ENCODE results near the gene SETBP1. TPM values are rescaled to one million over a fixed set of nuclear protein-coding genes. Genes with fewer than 3 reads are reported as not detected.

The SETBP1 gene
- total RNA-seq, 1 donor from 2014 or later: 22.6 TPM

- H3K27me3 Mint-ChIP-seq: peaks cover 23% of the 10 kb centered on the region
- H3K4me1 Mint-ChIP-seq: peaks cover 9% of the 10 kb centered on the region
- H3K36me3 Mint-ChIP-seq (ENCODE audit: low read depth): no peaks in the 10 kb centered on the region
- intact Hi-C loops (cut with micrococcal nuclease): no loop called here
- H3K9me3 Mint-ChIP-seq: peaks cover 7% of the 10 kb centered on the region
- no peak overlapping the region for H3K4me3 Mint-ChIP-seq
- DNase-seq: no peak
- H3K27ac Mint-ChIP-seq: no peak overlapping the region
Measured at GRCh38 chr18:44777457-44778192, 96.9 kb downstream of the SETBP1 start.

- Mint-ChIP-seq H3K27ac (no peak overlapping the region), H3K4me1 (peaks cover 9% of the 10 kb centered on the region), H3K27me3 (peaks cover 23% of the 10 kb centered on the region), H3K9me3 (peaks cover 6% of the 10 kb centered on the region), H3K4me3 (no peak overlapping the region), H3K36me3 (ENCODE audit: low read depth) (no peaks in the 10 kb centered on the region)
- intact Hi-C loops (cut with micrococcal nuclease): no loop called here
- no peak for DNase-seq
Measured at GRCh38 chr18:44778788-44779187, 98.1 kb downstream of the SETBP1 start.

GRCh38 chr18:44779753-44780292, 99.1 kb downstream of the SETBP1 start:
- no peak for DNase-seq
- intact Hi-C loops (cut with micrococcal nuclease): no loop called here
- H3K9me3 Mint-ChIP-seq: no peaks in the 10 kb centered on the region
- no peak overlapping the region for H3K4me3 Mint-ChIP-seq
- H3K27me3 Mint-ChIP-seq: peaks cover 21% of the 10 kb centered on the region
- H3K4me1 Mint-ChIP-seq: peaks cover 3% of the 10 kb centered on the region
- H3K27ac Mint-ChIP-seq: no peak overlapping the region
- H3K36me3 Mint-ChIP-seq (ENCODE audit: low read depth): no peaks in the 10 kb centered on the region

GRCh38 chr18:44781886-44782285, 101.2 kb downstream of the SETBP1 start:
- no peaks in the 10 kb centered on the region for H3K9me3 Mint-ChIP-seq
- H3K27me3 Mint-ChIP-seq: peaks cover 25% of the 10 kb centered on the region
- peaks cover 11% of the 10 kb centered on the region for H3K4me1 Mint-ChIP-seq
- intact Hi-C loops (cut with micrococcal nuclease): no loop called here
- H3K27ac Mint-ChIP-seq: no peak overlapping the region
- no peak for DNase-seq
- no peaks in the 10 kb centered on the region for H3K36me3 Mint-ChIP-seq (ENCODE audit: low read depth)
- no peak overlapping the region for H3K4me3 Mint-ChIP-seq

- no peaks in the 10 kb centered on the region for H3K36me3 Mint-ChIP-seq (ENCODE audit: low read depth)
- peaks cover 25% of the 10 kb centered on the region for H3K27me3 Mint-ChIP-seq
- H3K9me3 Mint-ChIP-seq: no peaks in the 10 kb centered on the region
- H3K4me3 Mint-ChIP-seq: no peak overlapping the region
- H3K27ac Mint-ChIP-seq: no peak overlapping the region
- intact Hi-C loops (cut with micrococcal nuclease): no loop called here
- H3K4me1 Mint-ChIP-seq: peaks cover 12% of the 10 kb centered on the region
- no peak for DNase-seq
Measured at GRCh38 chr18:44782617-44783016, 101.9 kb downstream of the SETBP1 start.

- no peak overlapping the region for H3K27ac Mint-ChIP-seq
- H3K9me3 Mint-ChIP-seq: no peaks in the 10 kb centered on the region
- H3K36me3 Mint-ChIP-seq (ENCODE audit: low read depth): no peaks in the 10 kb centered on the region
- peaks cover 25% of the 10 kb centered on the region for H3K27me3 Mint-ChIP-seq
- H3K4me3 Mint-ChIP-seq: no peak overlapping the region
- intact Hi-C loops (cut with micrococcal nuclease): no loop called here
- H3K4me1 Mint-ChIP-seq: peaks cover 12% of the 10 kb centered on the region
- no peak for DNase-seq
Measured at GRCh38 chr18:44783371-44783770, 102.7 kb downstream of the SETBP1 start.

DNA sequence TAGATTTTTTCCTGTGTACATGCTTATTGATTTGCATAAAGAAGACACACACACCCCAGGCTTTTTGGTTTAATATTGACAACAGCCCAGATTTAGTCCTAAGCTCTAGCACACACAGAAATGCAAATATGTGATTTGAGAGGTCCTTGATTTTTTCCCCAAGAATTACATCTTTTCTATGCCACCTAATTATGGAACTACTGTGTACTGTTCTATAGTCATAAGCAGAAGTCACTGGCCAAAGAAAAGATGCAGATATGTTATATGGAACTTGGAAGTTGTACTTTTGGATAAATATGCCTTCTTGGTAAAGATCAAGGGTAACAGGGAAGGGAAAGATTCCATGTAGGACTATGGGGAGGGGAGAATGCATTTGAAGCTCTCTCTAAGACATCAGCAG, 105.6 kb downstream of the SETBP1 start:
- Mint-ChIP-seq H3K4me3 (no peak overlapping the region), H3K9me3 (no peaks in the 10 kb centered on the region), H3K27ac (no peak overlapping the region), H3K27me3 (peaks cover 22% of the 10 kb centered on the region), H3K4me1 (peaks cover 9% of the 10 kb centered on the region), H3K36me3 (ENCODE audit: low read depth) (peaks cover 3% of the 10 kb centered on the region)
- intact Hi-C loops (cut with micrococcal nuclease): no loop called here
- DNase-seq: no peak

DNA sequence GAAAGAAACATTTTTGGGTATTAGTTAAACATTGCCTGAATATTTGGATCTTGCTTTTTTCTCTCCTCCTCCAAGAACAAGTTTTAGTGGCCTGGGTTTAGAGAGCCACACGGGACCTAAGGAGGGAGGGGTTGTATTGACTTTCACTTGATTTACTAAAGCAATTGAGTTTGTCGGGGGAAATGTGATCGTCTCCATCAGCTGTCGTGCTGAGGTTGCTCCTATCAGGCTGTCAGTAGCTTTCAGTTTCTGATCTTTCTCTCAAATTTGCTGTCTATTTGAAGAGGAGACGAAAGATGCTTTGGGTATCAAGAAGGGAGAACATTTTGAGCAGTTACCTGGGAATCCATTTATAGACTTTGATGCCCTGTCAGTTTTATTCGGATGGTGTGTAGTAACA, 106.0 kb downstream of the SETBP1 start:
- H3K4me1 Mint-ChIP-seq: peaks cover 9% of the 10 kb centered on the region
- no peak overlapping the region for H3K27ac Mint-ChIP-seq
- H3K36me3 Mint-ChIP-seq (ENCODE audit: low read depth): peaks cover 3% of the 10 kb centered on the region
- H3K27me3 Mint-ChIP-seq: peaks cover 21% of the 10 kb centered on the region
- DNase-seq: no peak
- intact Hi-C loops (cut with micrococcal nuclease): no loop called here
- no peak overlapping the region for H3K4me3 Mint-ChIP-seq
- H3K9me3 Mint-ChIP-seq: no peaks in the 10 kb centered on the region

- intact Hi-C loops (cut with micrococcal nuclease): no loop called here
Measured at GRCh38 chr18:44788334-44788733, 107.6 kb downstream of the SETBP1 start.

DNA sequence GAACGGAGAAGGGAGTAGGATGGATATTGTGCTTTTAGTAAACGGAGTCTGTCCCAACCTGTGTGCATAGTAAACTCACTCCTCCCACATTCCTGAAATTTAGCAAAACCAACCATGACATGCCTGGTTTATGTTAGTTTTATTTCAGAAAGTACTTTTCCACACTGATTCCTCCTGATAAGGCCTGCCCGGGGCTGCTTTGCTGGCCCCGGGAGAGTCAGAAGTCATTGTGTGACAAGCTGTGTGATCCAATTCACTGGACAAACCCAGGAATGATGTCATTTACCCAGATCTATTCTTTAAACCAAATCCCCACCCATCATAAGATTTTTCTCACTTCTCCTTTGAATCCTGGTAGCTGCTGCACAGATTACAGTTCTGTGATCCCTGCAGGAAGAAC, 109.0 kb downstream of the SETBP1 start:
- H3K36me3 Mint-ChIP-seq (ENCODE audit: low read depth): peaks cover 3% of the 10 kb centered on the region
- H3K27me3 Mint-ChIP-seq: peaks cover 18% of the 10 kb centered on the region
- peaks cover 9% of the 10 kb centered on the region for H3K4me1 Mint-ChIP-seq
- no peaks in the 10 kb centered on the region for H3K9me3 Mint-ChIP-seq
- no peak overlapping the region for H3K27ac Mint-ChIP-seq
- no peak overlapping the region for H3K4me3 Mint-ChIP-seq
- no peak for DNase-seq
- intact Hi-C loops (cut with micrococcal nuclease): no loop called here

More at GRCh38 chr18:44788334-44788733, 107.6 kb downstream of the SETBP1 start:
- Mint-ChIP-seq H3K36me3 (ENCODE audit: low read depth) (peaks cover 3% of the 10 kb centered on the region), H3K27me3 (peaks cover 18% of the 10 kb centered on the region), H3K9me3 (no peaks in the 10 kb centered on the region), H3K27ac (no peak overlapping the region), H3K4me1 (peaks cover 9% of the 10 kb centered on the region), H3K4me3 (no peak overlapping the region)
- DNase-seq: no peak

DNA sequence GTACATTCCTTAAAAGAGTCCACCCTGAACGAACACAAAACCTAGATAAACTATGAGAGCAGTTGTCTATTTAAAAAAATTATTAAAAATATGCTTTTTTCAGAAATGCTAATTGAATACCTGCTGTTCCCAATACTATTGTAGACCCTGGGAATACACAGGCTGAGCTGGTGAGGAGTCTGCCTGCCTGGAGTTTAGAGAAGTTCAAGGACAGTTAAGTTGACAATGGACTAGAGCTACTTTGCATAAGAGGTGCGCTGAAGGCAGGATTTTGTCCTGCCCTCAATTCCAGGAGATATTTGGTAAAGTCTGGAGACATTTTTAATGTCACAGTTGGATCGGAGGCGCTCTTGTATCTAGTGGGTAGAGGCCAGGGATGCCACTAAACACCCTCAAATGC, 110.2 kb downstream of the SETBP1 start:
- intact Hi-C loops (cut with micrococcal nuclease): no loop called here
- H3K36me3 Mint-ChIP-seq (ENCODE audit: low read depth): peaks cover 3% of the 10 kb centered on the region
- no peak for DNase-seq
- H3K27me3 Mint-ChIP-seq: peaks cover 14% of the 10 kb centered on the region
- no peak overlapping the region for H3K4me3 Mint-ChIP-seq
- no peaks in the 10 kb centered on the region for H3K9me3 Mint-ChIP-seq
- peaks cover 14% of the 10 kb centered on the region for H3K4me1 Mint-ChIP-seq
- no peak overlapping the region for H3K27ac Mint-ChIP-seq

- intact Hi-C loops (cut with micrococcal nuclease): no loop called here
- H3K9me3 Mint-ChIP-seq: no peaks in the 10 kb centered on the region
- no peak for DNase-seq
- H3K27ac Mint-ChIP-seq: no peak overlapping the region
- H3K27me3 Mint-ChIP-seq: peaks cover 9% of the 10 kb centered on the region
- H3K4me3 Mint-ChIP-seq: no peak overlapping the region
- H3K4me1 Mint-ChIP-seq: peaks cover 10% of the 10 kb centered on the region
- peaks cover 3% of the 10 kb centered on the region for H3K36me3 Mint-ChIP-seq (ENCODE audit: low read depth)
Measured at GRCh38 chr18:44791520-44791919, 110.8 kb downstream of the SETBP1 start.

GRCh38 chr18:44792456-44793061, 111.9 kb downstream of the SETBP1 start:
- H3K36me3 Mint-ChIP-seq (ENCODE audit: low read depth): peaks cover 3% of the 10 kb centered on the region
- H3K9me3 Mint-ChIP-seq: no peaks in the 10 kb centered on the region
- H3K4me3 Mint-ChIP-seq: no peak overlapping the region
- intact Hi-C loops (cut with micrococcal nuclease): no loop called here
- H3K27ac Mint-ChIP-seq: no peak overlapping the region
- DNase-seq: no peak
- peaks cover 8% of the 10 kb centered on the region for H3K4me1 Mint-ChIP-seq
- H3K27me3 Mint-ChIP-seq: peaks cover 9% of the 10 kb centered on the region

DNA sequence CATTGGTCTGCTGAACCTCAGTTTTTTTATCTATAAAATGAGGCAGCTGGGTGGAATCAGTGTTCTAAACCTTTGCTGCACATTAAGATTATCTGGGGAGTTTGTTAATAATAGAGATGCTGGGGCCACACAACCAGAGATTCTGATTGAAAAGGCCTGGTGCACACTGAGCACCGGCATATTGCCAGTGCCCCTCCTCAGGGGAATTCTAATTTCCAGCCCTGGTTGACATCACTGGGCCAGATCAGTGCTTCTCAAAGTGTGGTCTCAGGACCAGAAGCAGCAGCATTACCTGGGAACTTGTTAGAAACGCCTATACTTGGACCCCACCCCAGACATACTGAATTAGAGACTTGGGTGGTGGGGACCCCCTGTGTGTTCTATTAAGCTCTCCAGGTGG, 112.5 kb downstream of the SETBP1 start:
- peaks cover 15% of the 10 kb centered on the region for H3K4me1 Mint-ChIP-seq
- H3K27me3 Mint-ChIP-seq: peaks cover 9% of the 10 kb centered on the region
- H3K36me3 Mint-ChIP-seq (ENCODE audit: low read depth): peaks cover 3% of the 10 kb centered on the region
- H3K9me3 Mint-ChIP-seq: no peaks in the 10 kb centered on the region
- no peak for DNase-seq
- H3K4me3 Mint-ChIP-seq: no peak overlapping the region
- intact Hi-C loops (cut with micrococcal nuclease): no loop called here
- H3K27ac Mint-ChIP-seq: no peak overlapping the region
